ENCODE data around the gene DTX3L.

DTX3L gene

GRCh38 chr3:122576174-122576940 is 12.2 kb downstream of the DTX3L start:
- H3K4me3 ChIP-seq (replicated peaks; ENCODE audit: low read depth, low read length): no peak overlapping the region
- no peak for DNase-seq (ENCODE audit: low read depth)
- no peak for TF ChIP-seq CTCF (IDR thresholded peaks at IDR 0.05; ENCODE audit: low read length, missing control alignments)

GRCh38 chr3:122577409-122578031 is 13.4 kb downstream of the DTX3L start, which contains the start of gene PARP15:
TSS of gene PARP15 (plus strand) at chr3:122577650. CDS start at chr3:122577668, 18 bp downstream.
- peak within 1 kb of the TSS; percentile 47 for H3K4me3 ChIP-seq (replicated peaks; ENCODE audit: low read depth, low read length)
- no peak for DNase-seq (ENCODE audit: low read depth)
- TF ChIP-seq CTCF (IDR thresholded peaks at IDR 0.05; ENCODE audit: low read length, missing control alignments): no peak

- no peak for TF ChIP-seq CTCF (IDR thresholded peaks at IDR 0.05; ENCODE audit: low read length, missing control alignments)
- peak overlapping the region; percentile 47 for H3K4me3 ChIP-seq (replicated peaks; ENCODE audit: low read depth, low read length)
- no peak for DNase-seq (ENCODE audit: low read depth)
Observed at GRCh38 chr3:122578069-122578740, 14.1 kb downstream of the DTX3L start.

- no peak for DNase-seq (ENCODE audit: low read depth)
- no peak for TF ChIP-seq CTCF (IDR thresholded peaks at IDR 0.05; ENCODE audit: low read length, missing control alignments)
- H3K4me3 ChIP-seq (replicated peaks; ENCODE audit: low read depth, low read length): no peak overlapping the region
Observed at GRCh38 chr3:122580470-122580869, 16.3 kb downstream of the DTX3L start.

GRCh38 chr3:122581622-122582021 is 17.5 kb downstream of the DTX3L start:
- TF ChIP-seq CTCF (IDR thresholded peaks at IDR 0.05; ENCODE audit: low read length, missing control alignments): no peak
- no peak for DNase-seq (ENCODE audit: low read depth)
- no peak overlapping the region for H3K4me3 ChIP-seq (replicated peaks; ENCODE audit: low read depth, low read length)

GRCh38 chr3:122582390-122582789 is 18.3 kb downstream of the DTX3L start:
- H3K4me3 ChIP-seq (replicated peaks; ENCODE audit: low read depth, low read length): no peak overlapping the region
- no peak for TF ChIP-seq CTCF (IDR thresholded peaks at IDR 0.05; ENCODE audit: low read length, missing control alignments)

More at GRCh38 chr3:122582390-122582789, 18.3 kb downstream of the DTX3L start:
- no peak for DNase-seq (ENCODE audit: low read depth)

All from fibroblast of pulmonary artery (primary cell).